ENCODE data around the gene THBS3.

Gene THBS3

DNA sequence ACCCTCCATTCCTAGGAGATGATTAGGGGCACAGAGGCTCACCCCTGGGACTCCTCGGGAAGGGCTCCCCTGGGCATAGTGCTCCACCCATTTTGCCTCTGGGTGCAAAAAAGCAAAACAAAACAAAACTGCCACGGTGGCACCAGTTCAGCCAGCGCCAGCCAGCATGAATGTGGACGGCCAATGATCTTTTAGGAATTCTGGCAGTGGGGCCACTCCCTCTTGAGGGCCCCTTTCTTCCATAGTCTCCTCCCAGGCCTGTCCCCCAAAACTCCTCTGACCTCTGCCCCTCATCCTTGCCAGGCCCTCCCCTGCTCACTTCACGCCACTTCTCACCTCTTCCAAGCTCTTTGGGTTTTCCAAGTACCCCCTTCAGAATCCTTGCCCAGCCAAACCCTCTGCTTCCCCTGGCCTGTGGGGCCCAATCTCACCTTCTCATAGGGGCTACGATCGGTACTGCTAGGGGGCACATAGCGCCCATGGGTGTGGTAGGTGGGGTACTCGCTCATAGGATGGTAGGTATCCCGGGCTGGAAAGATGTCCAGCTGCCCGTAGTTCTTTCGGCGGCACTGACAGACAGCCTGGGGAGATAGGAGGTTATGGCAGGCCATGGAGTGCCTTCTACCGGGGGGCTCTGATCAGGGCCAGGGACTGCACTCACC, 20.8 kb downstream of the THBS3 start:
- no peak for DNase-seq

- no peak for DNase-seq
These were observed 21.5 kb downstream of the THBS3 start for GRCh38 chr1:155186067-155186793.

DNA sequence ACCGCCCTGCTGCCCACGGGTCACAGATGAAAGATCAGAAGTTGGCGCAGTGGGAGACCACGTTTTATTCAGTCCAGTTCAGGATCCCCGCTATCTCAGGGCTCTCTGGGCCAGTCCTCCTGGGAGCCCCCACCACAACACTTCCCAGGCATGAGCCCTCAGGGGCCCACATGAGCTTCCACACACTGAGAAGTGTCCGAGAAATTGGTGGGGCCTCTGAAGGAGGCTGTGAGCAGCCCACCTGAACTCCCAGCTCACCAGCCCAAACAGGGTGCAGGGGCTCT, 22.0 kb downstream of the THBS3 start:
- DNase-seq = no peak

GRCh38 chr1:155184835-155185782, 22.6 kb downstream of the THBS3 start:
- peak; percentile 66 for DNase-seq

- DNase-seq = no peak
These were observed 23.3 kb downstream of the THBS3 start for GRCh38 chr1:155184351-155184811.

GRCh38 chr1:155183775-155184221, 23.9 kb downstream of the THBS3 start:
- no peak for DNase-seq

DNA sequence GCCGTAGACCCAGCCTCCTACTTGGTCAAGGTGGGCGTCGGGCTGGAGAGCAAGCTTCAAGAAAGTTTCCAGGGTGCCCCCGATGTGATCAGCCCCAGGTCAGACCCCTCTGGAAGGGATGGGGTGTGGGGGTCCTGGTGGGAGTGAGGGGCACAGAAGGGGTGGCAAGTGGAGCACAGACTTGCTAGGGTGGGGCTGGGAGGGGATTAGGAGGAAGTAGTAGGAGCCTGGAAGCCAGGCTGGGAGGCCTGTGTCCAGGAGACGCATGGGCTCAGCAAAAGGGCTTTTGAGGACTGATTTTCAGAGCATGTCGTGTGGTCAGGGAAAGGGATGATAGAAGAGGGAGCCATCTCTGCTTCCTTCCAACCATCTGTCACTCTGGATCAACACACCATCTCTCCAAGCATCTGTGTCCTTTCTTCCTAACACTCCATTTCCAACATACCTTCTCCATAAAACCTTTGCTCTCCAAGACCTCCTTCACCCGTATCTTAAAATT, 25.6 kb downstream of the THBS3 start:
- no peak for DNase-seq

DNA sequence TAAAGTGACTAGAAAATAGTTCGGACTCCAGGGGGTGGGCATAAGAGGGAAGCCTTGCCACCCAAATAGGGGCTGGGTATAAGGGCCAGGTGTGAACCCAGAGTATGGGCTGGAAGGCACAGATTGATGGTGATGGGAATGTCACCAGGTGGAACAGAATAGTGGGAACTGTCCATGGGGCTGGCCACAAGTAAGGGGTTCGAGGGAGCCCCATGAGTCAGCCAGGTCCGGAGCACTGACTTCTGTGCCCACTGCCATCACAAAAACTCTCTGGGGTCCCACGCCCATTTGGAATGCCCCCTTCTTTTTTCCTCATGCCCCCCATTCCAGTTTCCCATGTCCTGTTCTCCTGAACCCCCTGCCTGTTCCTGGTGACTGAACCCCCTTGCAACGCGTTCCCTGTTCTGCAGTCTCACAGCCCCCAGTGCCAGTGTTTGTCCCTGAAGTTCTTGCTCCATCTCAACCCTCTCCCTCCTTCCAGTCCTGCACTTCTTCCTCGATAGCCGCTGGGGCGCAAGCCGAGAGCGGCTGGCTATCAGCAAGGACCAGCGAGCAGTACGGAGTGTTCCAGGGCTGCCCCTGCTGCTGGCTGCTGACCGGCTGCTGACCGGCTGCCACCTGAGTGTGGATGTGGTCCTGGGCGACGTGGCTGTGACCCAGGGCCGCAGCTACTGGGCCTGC, 26.2 kb downstream of the THBS3 start:
- no peak for DNase-seq

GRCh38 chr1:155179112-155180031, 28.3 kb downstream of the THBS3 start:
- no peak for DNase-seq

- DNase-seq = no peak
These were observed 29.1 kb downstream of the THBS3 start for GRCh38 chr1:155178441-155179111.

GRCh38 chr1:155177918-155178281, 29.8 kb downstream of the THBS3 start:
- no peak for DNase-seq

GRCh38 chr1:155177192-155177917, 30.3 kb downstream of the THBS3 start:
- no peak for DNase-seq

GRCh38 chr1:155176544-155177071, 31.1 kb downstream of the THBS3 start:
- peak; percentile 79 for DNase-seq

- DNase-seq = no peak
These were observed 31.7 kb downstream of the THBS3 start for GRCh38 chr1:155175927-155176371.

GRCh38 chr1:155175281-155175926, 32.3 kb downstream of the THBS3 start:
- DNase-seq = no peak

- DNase-seq = peak; percentile 62
These were observed 33.1 kb downstream of the THBS3 start for GRCh38 chr1:155174324-155175280.

- DNase-seq = peak; percentile 73
These were observed 34.0 kb downstream of the THBS3 start, which contains the start of gene TRIM46 for GRCh38 chr1:155173478-155174323. TSS of gene TRIM46 (plus strand) at chr1:155173849. CDS start at chr1:155173967, 118 bp downstream.
